H1 (cell line): Measurements from ENCODE around the gene MSANTD2. TPM values are rescaled to one million over a fixed set of nuclear protein-coding genes. Genes with fewer than 3 reads are reported as not detected.
A peak's percentile ranks its signal among the peaks of the same experiment; 100 is the strongest.

Experiments
- CTCF ChIA-PET: fragments of 300-600 bp; sonication (Branson Sonifier 250); formaldehyde crosslinking; loops from one replicate; lab custom pipeline; 2021; ENCODE audit not compliant: partially characterized antibody; lab: Charles Lee
- POLR2A ChIA-PET: fragments of 300-600 bp; sonication (Branson Sonifier 250); formaldehyde crosslinking; loops from one replicate; lab custom pipeline; 2021; ENCODE audit warnings: inconsistent platforms; ENCODE audit not compliant: partially characterized antibody; lab: Charles Lee
- DNase-seq, 2 experiments: peaks; one replicate each; pipeline versions ENCODE4 v3.0.0 to v3.0.0-alpha.2; 2010 to 2022; ENCODE audit warnings: low spot score in 2 of 2, low read depth in 1 of 2, mixed read lengths in 1 of 2
- FAIRE-seq: peaks from 2 replicates; lab custom pipeline; 2011; peaks lifted over from hg19 to GRCh38; lab: Jason Lieb, UNC
- H2AFZ ChIP-seq: 2 replicates; pipeline ENCODE4 v1.8.1; 2012; ENCODE audit warnings: low read length, inconsistent platforms
- H2AK5ac ChIP-seq: 2 replicates; pipeline ENCODE4 v1.6.1; 2013; ENCODE audit warnings: low read depth, low read length
- H2BK120ac ChIP-seq: replicated peaks from 2 replicates; pipeline ENCODE3; 2013; ENCODE audit warnings: low read depth, low read length, inconsistent platforms
- H2BK12ac ChIP-seq: 2 replicates; pipeline ENCODE4 v1.6.1; 2013; ENCODE audit warnings: low read depth, low read length
- H2BK15ac ChIP-seq: 2 replicates; pipeline ENCODE4 v1.6.1; 2013; ENCODE audit warnings: low read length
- H2BK20ac ChIP-seq: 2 replicates; pipeline ENCODE4 v1.6.1; 2013; ENCODE audit warnings: low read length
- H2BK5ac ChIP-seq: 2 replicates; pipeline ENCODE4 v1.6.1; 2013; ENCODE audit warnings: low read depth, low read length
- H3K14ac ChIP-seq: 2 replicates; pipeline ENCODE4 v1.6.1; 2013; ENCODE audit warnings: inconsistent platforms; ENCODE audit not compliant: insufficient read length
- H3K18ac ChIP-seq: 2 replicates; pipeline ENCODE4 v1.6.1; 2013; ENCODE audit warnings: low read length; ENCODE audit errors: extremely low read depth
- H3K23ac ChIP-seq: 2 replicates; pipeline ENCODE4 v1.6.1; 2013; ENCODE audit warnings: inconsistent platforms; ENCODE audit not compliant: insufficient read length
- H3K23me2 ChIP-seq: 2 replicates; pipeline ENCODE4 v1.6.1; 2013; ENCODE audit warnings: low read depth, low read length
- H3K27ac ChIP-seq: 2 replicates; pipeline ENCODE4 v1.6.1; 2011; ENCODE audit warnings: low read depth, low read length, inconsistent platforms
- H3K27me3 ChIP-seq, 4 experiments: replicated peaks in 1 of 4; 1 replicate in 1 of 4; 2 replicates in 3 of 4; pipeline versions ENCODE4 v1.6.1 to v1.8.1; 2011 to 2013; ENCODE audit warnings: low read length in 3 of 4, mild to moderate bottlenecking in 3 of 4, inconsistent platforms in 2 of 4, mixed read lengths in 2 of 4, moderate library complexity in 1 of 4; ENCODE audit not compliant: control insufficient read depth in 3 of 4, insufficient read depth in 3 of 4; ENCODE audit errors: extremely low read depth in 1 of 4
- H3K36me3 ChIP-seq, 4 experiments: 2 replicates each; pipeline versions ENCODE4 v1.6.1 to v1.8.1; 2011 to 2013; ENCODE audit warnings: mild to moderate bottlenecking in 4 of 4, low read length in 3 of 4, moderate library complexity in 2 of 4, control low read depth in 1 of 4, inconsistent platforms in 1 of 4; ENCODE audit not compliant: insufficient read depth in 4 of 4, control insufficient read depth in 2 of 4
- H3K4ac ChIP-seq: replicated peaks from 2 replicates; pipeline ENCODE3; 2013; ENCODE audit warnings: low read length, low read depth, mixed read lengths, inconsistent platforms; ENCODE audit not compliant: insufficient read length
- H3K4me1 ChIP-seq, 4 experiments: replicated peaks in 1 of 4; 1 replicate in 1 of 4; 2 replicates in 3 of 4; pipeline versions ENCODE4 v1.6.1 to v1.8.1; 2011 to 2013; ENCODE audit warnings: low read length in 3 of 4, inconsistent platforms in 2 of 4, mixed read lengths in 1 of 4; ENCODE audit not compliant: insufficient read depth in 4 of 4, control insufficient read depth in 3 of 4
- H3K4me2 ChIP-seq, 2 experiments: 2 replicates each; pipeline versions ENCODE4 v1.6.1 to v1.8.1; 2011 to 2013; ENCODE audit warnings: low read depth in 2 of 2, low read length in 2 of 2, control low read depth in 1 of 2, inconsistent platforms in 1 of 2, mild to moderate bottlenecking in 1 of 2; ENCODE audit not compliant: insufficient read depth in 1 of 2
- H3K4me3 ChIP-seq, 4 experiments: fragments of 200-600, 300-600 bp in 1 of 4; sonication (generic), shearing (Covaris generic), sonication (Bioruptor Twin) in 1 of 4; 2 replicates each; pipeline versions ENCODE4 v1.5.1 to v1.8.1; 2011 to 2016; ENCODE audit warnings: low read length in 4 of 4, low read depth in 3 of 4, control low read depth in 2 of 4, inconsistent platforms in 2 of 4, mild to moderate bottlenecking in 2 of 4, mixed read lengths in 1 of 4, moderate library complexity in 1 of 4; ENCODE audit not compliant: insufficient read depth in 2 of 4; ENCODE audit errors: extremely low read depth in 1 of 4
- H3K56ac ChIP-seq: replicated peaks from 2 replicates; pipeline ENCODE3; 2013; ENCODE audit warnings: low read depth, mild to moderate bottlenecking, mixed read lengths, low read length, inconsistent platforms; ENCODE audit not compliant: insufficient read length
- H3K79me1 ChIP-seq: 2 replicates; pipeline ENCODE4 v1.6.1; 2013; ENCODE audit warnings: low read depth, low read length, control low read depth
- H3K79me2 ChIP-seq, 2 experiments: 2 replicates each; pipeline versions ENCODE4 v1.6.1 to v1.8.1; 2012 to 2013; ENCODE audit warnings: low read length in 2 of 2, mild to moderate bottlenecking in 2 of 2, inconsistent platforms in 1 of 2; ENCODE audit not compliant: insufficient read depth in 2 of 2, control insufficient read depth in 1 of 2
- H3K9ac ChIP-seq, 4 experiments: replicated peaks in 1 of 4; 1 replicate in 1 of 4; 2 replicates in 3 of 4; pipeline versions ENCODE4 v1.6.1 to v1.8.1; 2011 to 2013; ENCODE audit warnings: low read depth in 3 of 4, low read length in 3 of 4, control low read depth in 2 of 4, mild to moderate bottlenecking in 2 of 4, moderate library complexity in 2 of 4, inconsistent platforms in 1 of 4; ENCODE audit errors: extremely low read depth in 1 of 4
- H3K9me3 ChIP-seq, 2 experiments: 2 replicates each; pipeline versions ENCODE4 v1.6.1 to v1.8.1; 2012 to 2013; ENCODE audit warnings: mild to moderate bottlenecking in 2 of 2, moderate library complexity in 2 of 2, control low read depth in 1 of 2, inconsistent platforms in 1 of 2, low read depth in 1 of 2, low read length in 1 of 2, mixed read lengths in 1 of 2; ENCODE audit not compliant: insufficient read depth in 2 of 2
- H4K20me1 ChIP-seq, 2 experiments: replicated peaks in 1 of 2; 2 replicates each; pipeline versions ENCODE3 to v1.8.1; 2011 to 2013; ENCODE audit warnings: inconsistent platforms in 2 of 2, low read length in 2 of 2, mild to moderate bottlenecking in 1 of 2; ENCODE audit not compliant: insufficient read depth in 2 of 2, control insufficient read depth in 1 of 2
- H4K5ac ChIP-seq: 2 replicates; pipeline ENCODE4 v1.6.1; 2013; ENCODE audit warnings: low read length, low read depth, mixed read lengths, inconsistent platforms; ENCODE audit not compliant: insufficient read length
- H4K8ac ChIP-seq: 2 replicates; pipeline ENCODE4 v1.8.0; 2013; ENCODE audit warnings: mild to moderate bottlenecking, moderate library complexity, low read length, inconsistent platforms; ENCODE audit not compliant: insufficient read depth; ENCODE audit errors: extremely low read depth
- H4K91ac ChIP-seq: replicated peaks from 2 replicates; pipeline ENCODE3; 2013; ENCODE audit warnings: low read length, mixed read lengths, inconsistent platforms; ENCODE audit not compliant: insufficient read length
- ASH2L ChIP-seq: fragments of 200-600, 300-600 bp; sonication (generic); IDR thresholded peaks from one replicate; pipeline ENCODE4 v1.7.1; 2017; ENCODE audit warnings: low read length
- ATF3 ChIP-seq: IDR thresholded peaks from 2 replicates; pipeline ENCODE4 v1.6.1; 2011; ENCODE audit warnings: low read depth, mild to moderate bottlenecking, low read length; ENCODE audit not compliant: insufficient read depth
- RAD21 ChIP-seq, 2 experiments: IDR thresholded peaks in 1 of 2; conservative IDR thresholded peaks in 1 of 2; 2 replicates each; pipeline ENCODE4 v1.6.1; 2011; ENCODE audit warnings: low read depth in 2 of 2, low read length in 2 of 2, improper control_type of control experiment in 1 of 2, inconsistent platforms in 1 of 2, mild to moderate bottlenecking in 1 of 2, moderate library complexity in 1 of 2
- RXRA ChIP-seq: IDR thresholded peaks from 2 replicates; pipeline ENCODE4 v1.6.1; 2011; ENCODE audit warnings: low read depth, mild to moderate bottlenecking, low read length, moderate library complexity; ENCODE audit not compliant: insufficient read depth
- SIN3A ChIP-seq, 2 experiments: IDR thresholded peaks in 1 of 2; conservative IDR thresholded peaks in 1 of 2; 2 replicates each; pipeline ENCODE4 v1.6.1; 2011 to 2012; ENCODE audit warnings: low read length in 2 of 2, improper control_type of control experiment in 1 of 2, low read depth in 1 of 2, mild to moderate bottlenecking in 1 of 2
- SIRT6 ChIP-seq: IDR thresholded peaks from one replicate; pipeline ENCODE4 v1.7.1; 2012; ENCODE audit warnings: low read length, inconsistent platforms
- TEAD4 ChIP-seq: IDR thresholded peaks from 2 replicates; pipeline ENCODE4 v1.6.1; 2012; ENCODE audit warnings: low read depth, low read length, inconsistent platforms, mixed read lengths
- ZNF274 ChIP-seq: IDR thresholded peaks from 2 replicates; pipeline ENCODE4 v1.7.0; 2012; ENCODE audit warnings: low read length, borderline replicate concordance; ENCODE audit errors: extremely low read depth
- WGBS, 2 experiments: shearing (Covaris generic) in 1 of 2; methylation state at CpG; one replicate each; pipeline versions ENCODE4 v1.1.6 to v1.1.7; 2013 to 2015; ENCODE audit warnings: low lambda C conversion rate in 2 of 2, mixed read lengths in 2 of 2, inconsistent platforms in 1 of 2, low coverage in 1 of 2, missing lambda C conversion rate in 1 of 2; ENCODE audit not compliant: insufficient replicate concordance in 2 of 2, insufficient coverage in 1 of 2, insufficient read length in 1 of 2; ENCODE audit errors: extremely low coverage in 1 of 2, missing lambda C conversion rate in 1 of 2; 5-methylcytosine and 5-hydroxymethylcytosine counted together
- polyA plus RNA-seq, 7 experiments: library from polyadenylated mRNA; depleted of rRNA in 3 of 7; stranded (reverse) in 5 of 7; unstranded in 2 of 7; fragments of >200 nt in 5 of 7; fragments of 200-250 nt in 2 of 7; gene quantifications; 1 replicate in 5 of 7; 2 replicates in 1 of 7; 4 replicates in 1 of 7; pipeline versions ENCODE4 v1.2.1 to v1.2.3, GENCODE V29; 2011 to 2013; ENCODE audit warnings: missing spikeins in 2 of 7, mixed read lengths in 2 of 7
- total RNA-seq: library from RNA; stranded (reverse); fragmentation: NEBNext Ultra II Directional; extraction: Animal tissue kit (Norgen Biotek cat#: 25700); gene quantifications from 2 replicates; pipeline ENCODE4 v1.2.1, GENCODE V29; 2021
- TF ChIP-seq, protein P1 (sequence below): IDR thresholded peaks from 2 replicates; pipeline ENCODE4 v1.6.1; 2012; ENCODE audit warnings: inconsistent platforms

Gene MSANTD2
- total and polyA plus RNA-seq, 2 of the 8 experiments (the other 6 are each of a cell fraction or from before 2014, with no cell fraction given), result 8.2 to 15.9 TPM

- CTCF ChIA-PET, result interaction anchor here (0.8 to 7.6 kb wide), 22 partner anchors 12 to 384 kb away, joined by 3 to 108 read pairs (median 5); no protein-coding TSS in a partner anchor
- FAIRE-seq, result no peak
- TF ChIP-seq RXRA, result no peak
- peak in 1 of 2 experiments; percentile 27; a peak in 1 of 4 replicates for TF ChIP-seq SIN3A (conservative IDR thresholded peaks at IDR 0.05 in 1 of 2, IDR thresholded peaks at IDR 0.05 in 1 of 2; ENCODE audit: low read depth in 1 of 2, low read length in 2 of 2)
- TF ChIP-seq RAD21 (IDR thresholded peaks at IDR 0.05 in 1 of 2, conservative IDR thresholded peaks at IDR 0.05 in 1 of 2; ENCODE audit: low read depth in 2 of 2, low read length in 2 of 2), result no peak
- TF ChIP-seq ZNF274, result no peak
- TF ChIP-seq ATF3, result no peak
- TF ChIP-seq, protein P1, sequence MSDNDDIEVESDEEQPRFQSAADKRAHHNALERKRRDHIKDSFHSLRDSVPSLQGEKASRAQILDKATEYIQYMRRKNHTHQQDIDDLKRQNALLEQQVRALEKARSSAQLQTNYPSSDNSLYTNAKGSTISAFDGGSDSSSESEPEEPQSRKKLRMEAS, result peak; percentile 49; the same call in 1 of the 2 replicates
- TF ChIP-seq ASH2L, result no peak
- no peak for TF ChIP-seq TEAD4
- no peak for TF ChIP-seq SIRT6
These were observed 619 bp downstream of the MSANTD2 start for GRCh38 chr11:124799348-124800225.

More at GRCh38 chr11:124799348-124800225, 619 bp downstream of the MSANTD2 start:
- Histone ChIP-seq H2BK20ac (no peak overlapping the region), H3K79me2 (peaks cover 18 to 53% of the 10 kb centered on the region in 2 experiments), H2AFZ (no peak overlapping the region), H3K27ac (peak overlapping the region; percentile 96), H2BK5ac (peak overlapping the region; percentile 94; the same call in 1 of the 2 replicates), H3K4me2 (peak overlapping the region; percentile 89 to 97), H4K8ac (peak overlapping the region; percentile 99), H3K4ac (no peak overlapping the region), H2BK12ac (peak overlapping the region; percentile 93; the same call in 1 of the 2 replicates), H3K9me3 (no peaks in the 10 kb centered on the region), H2AK5ac (no peak overlapping the region), H4K5ac (peak overlapping the region; percentile 78), H4K91ac (peak overlapping the region; percentile 61), H3K14ac (no peak overlapping the region), H4K20me1 (peaks cover 3 to 12% of the 10 kb centered on the region in 2 experiments), H2BK120ac (no peak overlapping the region), H3K18ac (peak overlapping the region; percentile 95), H3K4me1 (peaks cover 0 to 10% (median under 1%) of the 10 kb centered on the region in 4 experiments; a peak in 3 of 7 replicates), H2BK15ac (no peak overlapping the region), H3K79me1 (peaks cover 3% of the 10 kb centered on the region), H3K4me3 (peak overlapping the region; percentile 70 to 86 (median 74)), H3K56ac (peak overlapping the region; percentile 64), H3K23me2 (peaks cover 3% of the 10 kb centered on the region; the same call in 1 of the 2 replicates), H3K36me3 (no peaks in the 10 kb centered on the region), H3K9ac (peak overlapping the region; percentile 84 to 98 (median 94)), H3K23ac (no peak overlapping the region), H3K27me3 (no peaks in the 10 kb centered on the region)
- 1% methylated on average over 60 of the region's 83 CpGs; no CpG with 5 or more reads in 1 of the 2 experiments for WGBS, 2 experiments
- POLR2A ChIA-PET, result interaction anchor here (0.6 to 3.7 kb wide), 22 partner anchors 9 to 369 kb away, joined by 3 to 26 read pairs (median 4); partner anchors contain the start of genes ESAM, SIAE and SPA17
- peak in 1 of 2 experiments; percentile 71 for DNase-seq
